ENCODE measurements around the gene ASPDH. TPM values are rescaled to one million over a fixed set of nuclear protein-coding genes. Genes with fewer than 3 reads are reported as not detected.

Gene ASPDH
- total RNA-seq, 6 experiments from 2014 or later, result not detected

- no peak overlapping the region for H3K27ac Mint-ChIP-seq
- no peaks in the 10 kb centered on the region for H3K36me3 Mint-ChIP-seq (ENCODE audit: low read depth)
- no peak for DNase-seq
- peaks cover 29% of the 10 kb centered on the region for H3K27me3 Mint-ChIP-seq (ENCODE audit: insufficient read depth)
- TF ChIP-seq CTCF (IDR thresholded peaks at IDR 0.05), result no peak
- H3K4me3 Mint-ChIP-seq, result no peak overlapping the region
- H3K9me3 Mint-ChIP-seq, result no peaks in the 10 kb centered on the region
- H3K4me1 Mint-ChIP-seq (ENCODE audit: low read depth), result peaks cover 6% of the 10 kb centered on the region
Measured at GRCh38 chr19:50554212-50554611, 40.5 kb upstream of the ASPDH start.

- Mint-ChIP-seq H3K36me3 (ENCODE audit: low read depth) (no peaks in the 10 kb centered on the region), H3K9me3 (no peaks in the 10 kb centered on the region), H3K4me1 (ENCODE audit: low read depth) (peaks cover 6% of the 10 kb centered on the region), H3K27ac (no peak overlapping the region), H3K27me3 (ENCODE audit: insufficient read depth) (peaks cover 22% of the 10 kb centered on the region), H3K4me3 (no peak overlapping the region)
- no peak for TF ChIP-seq CTCF (IDR thresholded peaks at IDR 0.05)
- DNase-seq, result no peak
Measured at GRCh38 chr19:50553134-50553703, 39.5 kb upstream of the ASPDH start.

GRCh38 chr19:50552540-50552939 is 38.8 kb upstream of the ASPDH start:
- no peak overlapping the region; the same call in 1 of the 2 replicates for H3K4me3 Mint-ChIP-seq
- DNase-seq, result no peak
- no peaks in the 10 kb centered on the region for H3K36me3 Mint-ChIP-seq (ENCODE audit: low read depth)
- H3K27me3 Mint-ChIP-seq (ENCODE audit: insufficient read depth), result peaks cover 22% of the 10 kb centered on the region
- H3K27ac Mint-ChIP-seq, result no peak overlapping the region
- no peaks in the 10 kb centered on the region for H3K9me3 Mint-ChIP-seq
- TF ChIP-seq CTCF (IDR thresholded peaks at IDR 0.05), result no peak
- H3K4me1 Mint-ChIP-seq (ENCODE audit: low read depth), result peaks cover 6% of the 10 kb centered on the region

GRCh38 chr19:50551715-50552187 is 38.0 kb upstream of the ASPDH start:
- no peaks in the 10 kb centered on the region for H3K9me3 Mint-ChIP-seq
- no peaks in the 10 kb centered on the region for H3K36me3 Mint-ChIP-seq (ENCODE audit: low read depth)
- peaks cover 22% of the 10 kb centered on the region for H3K27me3 Mint-ChIP-seq (ENCODE audit: insufficient read depth)
- no peak for DNase-seq
- peaks cover 6% of the 10 kb centered on the region for H3K4me1 Mint-ChIP-seq (ENCODE audit: low read depth)
- no peak overlapping the region for H3K27ac Mint-ChIP-seq
- H3K4me3 Mint-ChIP-seq, result no peak overlapping the region
- no peak for TF ChIP-seq CTCF (IDR thresholded peaks at IDR 0.05)

GRCh38 chr19:50551034-50551714 is 37.5 kb upstream of the ASPDH start:
- no peak for TF ChIP-seq CTCF (IDR thresholded peaks at IDR 0.05)
- Mint-ChIP-seq H3K4me1 (ENCODE audit: low read depth) (peaks cover under 1% of the 10 kb centered on the region; the same call in 1 of the 2 replicates), H3K36me3 (ENCODE audit: low read depth) (no peaks in the 10 kb centered on the region), H3K27me3 (ENCODE audit: insufficient read depth) (peaks cover 20% of the 10 kb centered on the region), H3K27ac (no peak overlapping the region), H3K4me3 (no peak overlapping the region), H3K9me3 (no peaks in the 10 kb centered on the region)
- DNase-seq, result no peak

Data from HFFc6 (cell line).